ENCODE measurements around the gene SMYD4.
A peak's percentile ranks its signal among the peaks of the same experiment; 100 is the strongest.
"Not testable (repeated sequence)": the region's sequence is repeated elsewhere in the genome, so short reads cannot be mapped to it uniquely, and the experiment has no call there.

The SMYD4 gene

DNA sequence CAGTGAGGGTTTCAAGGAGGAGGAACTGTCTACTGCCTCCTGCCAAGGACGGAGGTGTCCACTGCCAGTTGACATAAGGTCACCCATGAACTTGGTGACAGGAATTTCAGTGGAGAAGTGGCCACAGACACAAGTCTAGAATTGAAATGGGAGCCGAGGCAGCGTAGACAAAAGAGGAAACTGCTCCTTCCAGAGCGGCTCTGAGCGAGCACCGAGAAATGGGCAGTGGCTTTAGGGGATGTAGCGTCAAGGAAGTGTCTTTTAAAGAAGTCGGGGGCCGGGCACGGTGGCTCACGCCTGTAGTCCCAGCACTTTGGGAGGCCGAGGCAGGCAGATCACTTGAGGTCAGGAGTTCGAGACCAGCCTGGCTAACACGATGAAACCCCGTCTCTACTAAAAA lies 70.9 kb downstream of the SMYD4 start:
- Mint-ChIP-seq H3K4me1 (peaks cover 25% of the 10 kb centered on the region), H3K27me3 (no peaks in the 10 kb centered on the region), H3K9me3 (no peaks in the 10 kb centered on the region), H3K4me3 (no peak overlapping the region), H3K27ac (peak overlapping the region; percentile 16 to 75)
- ATAC-seq = no peak
- DNase-seq = no peak

- peak overlapping the region in 1 of 2 donors; percentile 48 for H3K27ac Mint-ChIP-seq
These were observed 73.9 kb downstream of the SMYD4 start for GRCh38 chr17:1755827-1756262.

GRCh38 chr17:1755252-1755826 lies 74.4 kb downstream of the SMYD4 start:
- Mint-ChIP-seq H3K4me1 (peaks cover 8% of the 10 kb centered on the region), H3K4me3 (no peak overlapping the region), H3K27me3 (no peaks in the 10 kb centered on the region), H3K9me3 (no peaks in the 10 kb centered on the region), H3K27ac (peak overlapping the region; percentile 48 to 65)
- DNase-seq = no peak
- peak; percentile 54 for ATAC-seq

More at GRCh38 chr17:1755827-1756262, 73.9 kb downstream of the SMYD4 start:
- Mint-ChIP-seq H3K9me3 (no peaks in the 10 kb centered on the region), H3K4me1 (peaks cover 8% of the 10 kb centered on the region), H3K27me3 (no peaks in the 10 kb centered on the region), H3K4me3 (no peak overlapping the region)
- ATAC-seq (no peak), DNase-seq (no peak)

GRCh38 chr17:1754430-1755112 lies 75.1 kb downstream of the SMYD4 start:
- no peaks in the 10 kb centered on the region for H3K9me3 Mint-ChIP-seq
- H3K4me3 Mint-ChIP-seq = no peak overlapping the region
- ATAC-seq (no peak), DNase-seq (no peak)
- no peaks in the 10 kb centered on the region for H3K27me3 Mint-ChIP-seq
- peaks cover 8% of the 10 kb centered on the region for H3K4me1 Mint-ChIP-seq
- peak overlapping the region in 1 of 2 donors; percentile 65 for H3K27ac Mint-ChIP-seq

GRCh38 chr17:1753767-1754429 lies 75.8 kb downstream of the SMYD4 start:
- Mint-ChIP-seq H3K4me3 (no peak overlapping the region), H3K9me3 (no peaks in the 10 kb centered on the region), H3K4me1 (peaks cover 8% of the 10 kb centered on the region), H3K27me3 (no peaks in the 10 kb centered on the region), H3K27ac (no peak overlapping the region)
- ATAC-seq (no peak), DNase-seq (no peak)

GRCh38 chr17:1752425-1753262 lies 77.1 kb downstream of the SMYD4 start:
- no peak overlapping the region for H3K27ac Mint-ChIP-seq

DNA sequence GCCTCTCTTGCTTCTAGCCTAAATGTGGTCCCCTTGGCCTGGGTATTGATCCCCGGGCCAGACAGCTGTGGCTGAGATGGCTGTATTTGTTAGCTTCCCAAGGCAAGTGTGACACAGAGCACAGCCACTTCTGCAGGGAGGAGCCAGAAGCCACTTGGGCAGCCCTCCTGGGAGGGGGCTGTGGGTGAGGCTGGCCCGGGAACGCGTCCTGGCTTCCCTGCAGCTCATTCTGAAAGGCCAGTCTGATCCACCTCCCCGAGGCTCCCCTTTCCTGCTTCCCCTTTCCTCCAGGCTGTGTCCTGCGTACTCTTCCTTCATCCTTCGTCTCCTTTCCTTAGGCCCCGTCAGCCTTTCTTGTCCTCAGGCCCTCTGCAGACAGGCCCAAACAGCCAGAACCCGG lies 79.1 kb downstream of the SMYD4 start:
- H3K4me3 Mint-ChIP-seq = no peak overlapping the region
- H3K9me3 Mint-ChIP-seq = no peaks in the 10 kb centered on the region
- H3K4me1 Mint-ChIP-seq = peaks cover 8% of the 10 kb centered on the region
- peak overlapping the region in 1 of 2 donors; percentile 65 for H3K27ac Mint-ChIP-seq
- no peaks in the 10 kb centered on the region for H3K27me3 Mint-ChIP-seq
- ATAC-seq (no peak), DNase-seq (no peak)

More at GRCh38 chr17:1752425-1753262, 77.1 kb downstream of the SMYD4 start:
- Mint-ChIP-seq H3K4me1 (peaks cover 8% of the 10 kb centered on the region), H3K9me3 (no peaks in the 10 kb centered on the region), H3K27me3 (no peaks in the 10 kb centered on the region), H3K4me3 (no peak overlapping the region)
- ATAC-seq (peak; percentile 35), DNase-seq (no peak)

- Mint-ChIP-seq H3K9me3 (no peaks in the 10 kb centered on the region), H3K4me1 (no peaks in the 10 kb centered on the region)
These were observed 82.6 kb downstream of the SMYD4 start for GRCh38 chr17:1746975-1747543.

GRCh38 chr17:1745513-1746020 lies 84.1 kb downstream of the SMYD4 start:
- Mint-ChIP-seq H3K9me3 (no peaks in the 10 kb centered on the region), H3K4me1 (no peaks in the 10 kb centered on the region), H3K27ac (no peak overlapping the region), H3K27me3 (no peaks in the 10 kb centered on the region), H3K4me3 (no peak overlapping the region)
- DNase-seq (no peak), ATAC-seq (no peak)

More at GRCh38 chr17:1746975-1747543, 82.6 kb downstream of the SMYD4 start:
- Mint-ChIP-seq H3K4me3 (no peak overlapping the region), H3K27ac (no peak overlapping the region), H3K27me3 (no peaks in the 10 kb centered on the region)
- DNase-seq = no peak
- no peak for ATAC-seq

- H3K4me1 Mint-ChIP-seq = no peaks in the 10 kb centered on the region
- no peaks in the 10 kb centered on the region for H3K9me3 Mint-ChIP-seq
- DNase-seq = no peak
- no peak overlapping the region for H3K27ac Mint-ChIP-seq
- no peak for ATAC-seq
- no peak overlapping the region for H3K4me3 Mint-ChIP-seq
- H3K27me3 Mint-ChIP-seq = no peaks in the 10 kb centered on the region
These were observed 84.9 kb downstream of the SMYD4 start for GRCh38 chr17:1744551-1745512.

GRCh38 chr17:1743088-1743439 lies 86.6 kb downstream of the SMYD4 start:
- H3K9me3 Mint-ChIP-seq = no peaks in the 10 kb centered on the region
- H3K4me1 Mint-ChIP-seq = no peaks in the 10 kb centered on the region
- no peak overlapping the region for H3K27ac Mint-ChIP-seq
- H3K27me3 Mint-ChIP-seq = no peaks in the 10 kb centered on the region
- DNase-seq = no peak
- no peak for ATAC-seq
- H3K4me3 Mint-ChIP-seq = no peak overlapping the region

GRCh38 chr17:1742371-1743087 lies 87.2 kb downstream of the SMYD4 start, which contains the start of gene SERPINF2:
SERPINF2 (plus strand) TSS chr17:1742871; CDS start chr17:1744996, 2,125 bp downstream.
- H3K27ac Mint-ChIP-seq = no peak within 1 kb of the TSS
- H3K4me3 Mint-ChIP-seq = no peak within 1 kb of the TSS

DNA sequence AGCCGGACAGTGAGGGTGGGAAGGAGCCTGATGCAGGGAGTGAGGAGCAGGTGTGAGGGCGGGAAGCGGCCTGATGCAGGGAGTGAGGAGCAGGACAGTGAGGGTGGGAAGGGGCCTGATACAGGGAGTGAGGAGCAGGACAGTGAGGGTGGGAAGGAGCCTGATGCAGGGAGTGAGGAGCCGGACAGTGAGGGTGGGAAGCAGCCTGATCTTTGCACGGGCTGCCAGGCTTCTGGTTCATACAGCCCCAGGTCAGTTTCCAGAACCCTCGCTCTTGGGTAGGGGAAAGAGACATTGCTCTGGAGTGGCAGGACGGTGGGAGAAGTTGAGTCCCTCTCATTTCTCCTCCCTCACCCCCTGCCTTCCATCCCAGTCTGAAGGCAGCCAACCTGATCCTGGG lies 87.8 kb downstream of the SMYD4 start:
- DNase-seq, H3K4me3 Mint-ChIP-seq, H3K4me1 Mint-ChIP-seq, H3K9me3 Mint-ChIP-seq, H3K27ac Mint-ChIP-seq, H3K27me3 Mint-ChIP-seq, ATAC-seq: not testable (repeated sequence)

More at GRCh38 chr17:1742371-1743087, 87.2 kb downstream of the SMYD4 start, which contains the start of gene SERPINF2:
- Mint-ChIP-seq H3K4me1 (no peaks in the 10 kb centered on the region), H3K27me3 (no peaks in the 10 kb centered on the region), H3K9me3 (no peaks in the 10 kb centered on the region)
- DNase-seq (no peak), ATAC-seq (no peak)

Data from stimulated activated naive CD8-positive, alpha-beta T cell treated with anti-CD3 and anti-CD28 coated beads, Interleukin-15, amount 100 ng/mL, for 72 hours (primary cell).